ENCODE data around the gene ITIH2.

Gene ITIH2

GRCh38 chr10:7700577-7701125 lies 2.5 kb upstream of the ITIH2 start:
- H3K4me3 ChIP-seq (replicated peaks; ENCODE audit: low read depth, low read length) = no peak overlapping the region
- TF ChIP-seq CTCF (IDR thresholded peaks at IDR 0.05; ENCODE audit: low read length, missing control alignments) = no peak
- DNase-seq (ENCODE audit: low read depth) = peak; percentile 79

- no peak for TF ChIP-seq CTCF (IDR thresholded peaks at IDR 0.05; ENCODE audit: low read length, missing control alignments)
- DNase-seq (ENCODE audit: low read depth) = no peak
- H3K4me3 ChIP-seq (replicated peaks; ENCODE audit: low read depth, low read length) = no peak overlapping the region
Measured at GRCh38 chr10:7701158-7701742, 1.9 kb upstream of the ITIH2 start.

GRCh38 chr10:7702288-7702812 lies 766 bp upstream of the ITIH2 start:
- H3K4me3 ChIP-seq (replicated peaks; ENCODE audit: low read depth, low read length) = no peak overlapping the region
- DNase-seq (ENCODE audit: low read depth) = no peak
- TF ChIP-seq CTCF (IDR thresholded peaks at IDR 0.05; ENCODE audit: low read length, missing control alignments) = no peak

GRCh38 chr10:7704071-7705016 lies 1.2 kb downstream of the ITIH2 start:
- DNase-seq (ENCODE audit: low read depth) = no peak
- H3K4me3 ChIP-seq (replicated peaks; ENCODE audit: low read depth, low read length) = no peak overlapping the region
- no peak for TF ChIP-seq CTCF (IDR thresholded peaks at IDR 0.05; ENCODE audit: low read length, missing control alignments)

GRCh38 chr10:7705341-7705740 lies 2.2 kb downstream of the ITIH2 start:
- DNase-seq (ENCODE audit: low read depth) = no peak
- TF ChIP-seq CTCF (IDR thresholded peaks at IDR 0.05; ENCODE audit: low read length, missing control alignments) = no peak

GRCh38 chr10:7706534-7707073 lies 3.5 kb downstream of the ITIH2 start:
- no peak for TF ChIP-seq CTCF (IDR thresholded peaks at IDR 0.05; ENCODE audit: low read length, missing control alignments)
- no peak for DNase-seq (ENCODE audit: low read depth)
- H3K4me3 ChIP-seq (replicated peaks; ENCODE audit: low read depth, low read length) = no peak overlapping the region

More at GRCh38 chr10:7705341-7705740, 2.2 kb downstream of the ITIH2 start:
- H3K4me3 ChIP-seq (replicated peaks; ENCODE audit: low read depth, low read length) = no peak overlapping the region

All from fibroblast of pulmonary artery (primary cell).